ENCODE results near the gene ARHGAP10. TPM values are rescaled to one million over a fixed set of nuclear protein-coding genes. Genes with fewer than 3 reads are reported as not detected.
A peak's percentile ranks its signal among the peaks of the same experiment; 100 is the strongest.
"Not testable (repeated sequence)": the region's sequence is repeated elsewhere in the genome, so short reads cannot be mapped to it uniquely, and the experiment has no call there.

ARHGAP10 gene
- total RNA-seq, 2 experiments from 2014 or later = 5.8 to 6.1 TPM

- Mint-ChIP-seq H3K4me3 (no peak overlapping the region), H3K27me3 (no peaks in the 10 kb centered on the region), H3K27ac (no peak overlapping the region), H3K36me3 (no peaks in the 10 kb centered on the region), H3K9me3 (peaks cover 1% of the 10 kb centered on the region), H3K4me1 (peaks cover 36% of the 10 kb centered on the region)
- no peak for DNase-seq
These were observed 57.7 kb downstream of the ARHGAP10 start for GRCh38 chr4:147789596-147789995.

- no peak for DNase-seq
- H3K27me3 Mint-ChIP-seq = no peaks in the 10 kb centered on the region
- no peak overlapping the region for H3K27ac Mint-ChIP-seq
- H3K9me3 Mint-ChIP-seq = peaks cover 1% of the 10 kb centered on the region
- peaks cover 41% of the 10 kb centered on the region for H3K4me1 Mint-ChIP-seq
- H3K36me3 Mint-ChIP-seq = no peaks in the 10 kb centered on the region
- no peak overlapping the region for H3K4me3 Mint-ChIP-seq
These were observed 58.5 kb downstream of the ARHGAP10 start for GRCh38 chr4:147790412-147790811.

- Mint-ChIP-seq H3K36me3 (no peaks in the 10 kb centered on the region), H3K27ac (no peak overlapping the region), H3K9me3 (peaks cover 1% of the 10 kb centered on the region), H3K4me1 (peaks cover 38% of the 10 kb centered on the region), H3K27me3 (no peaks in the 10 kb centered on the region), H3K4me3 (no peak overlapping the region)
- DNase-seq = no peak
These were observed 59.5 kb downstream of the ARHGAP10 start for GRCh38 chr4:147791341-147791740.

- peaks cover 38% of the 10 kb centered on the region for H3K4me1 Mint-ChIP-seq
- H3K9me3 Mint-ChIP-seq = peaks cover 1% of the 10 kb centered on the region
- no peaks in the 10 kb centered on the region for H3K36me3 Mint-ChIP-seq
- H3K4me3 Mint-ChIP-seq = no peak overlapping the region
- no peaks in the 10 kb centered on the region for H3K27me3 Mint-ChIP-seq
- no peak for DNase-seq
- peak overlapping the region; percentile 78 for H3K27ac Mint-ChIP-seq
These were observed 60.0 kb downstream of the ARHGAP10 start for GRCh38 chr4:147791865-147792264.

GRCh38 chr4:147793569-147794313, 61.9 kb downstream of the ARHGAP10 start:
- DNase-seq = no peak
- H3K9me3 Mint-ChIP-seq = peaks cover 1% of the 10 kb centered on the region
- peaks cover 39% of the 10 kb centered on the region for H3K4me1 Mint-ChIP-seq
- H3K27ac Mint-ChIP-seq = peak overlapping the region; percentile 28
- H3K4me3 Mint-ChIP-seq = no peak overlapping the region
- H3K27me3 Mint-ChIP-seq = no peaks in the 10 kb centered on the region
- no peaks in the 10 kb centered on the region for H3K36me3 Mint-ChIP-seq

- Mint-ChIP-seq H3K36me3 (no peaks in the 10 kb centered on the region), H3K4me1 (peaks cover 44% of the 10 kb centered on the region), H3K9me3 (peaks cover 1% of the 10 kb centered on the region), H3K27ac (peak overlapping the region; percentile 72), H3K27me3 (no peaks in the 10 kb centered on the region), H3K4me3 (no peak overlapping the region)
- no peak for DNase-seq
These were observed 62.4 kb downstream of the ARHGAP10 start for GRCh38 chr4:147794314-147794680.

GRCh38 chr4:147794787-147795413, 63.0 kb downstream of the ARHGAP10 start:
- no peak for DNase-seq
- H3K4me3 Mint-ChIP-seq = no peak overlapping the region
- peaks cover 50% of the 10 kb centered on the region for H3K4me1 Mint-ChIP-seq
- no peaks in the 10 kb centered on the region for H3K27me3 Mint-ChIP-seq
- no peak overlapping the region for H3K27ac Mint-ChIP-seq
- no peaks in the 10 kb centered on the region for H3K36me3 Mint-ChIP-seq
- no peaks in the 10 kb centered on the region for H3K9me3 Mint-ChIP-seq

- H3K36me3 Mint-ChIP-seq, H3K9me3 Mint-ChIP-seq, DNase-seq, H3K27ac Mint-ChIP-seq, H3K4me3 Mint-ChIP-seq, H3K27me3 Mint-ChIP-seq: not testable (repeated sequence)
- H3K4me1 Mint-ChIP-seq = peaks cover 36% of the 10 kb centered on the region
These were observed 67.2 kb downstream of the ARHGAP10 start for GRCh38 chr4:147799057-147799456.

GRCh38 chr4:147799986-147800555, 68.2 kb downstream of the ARHGAP10 start:
- peaks cover 26% of the 10 kb centered on the region for H3K4me1 Mint-ChIP-seq
- H3K4me3 Mint-ChIP-seq = peak overlapping the region; percentile 42
- no peaks in the 10 kb centered on the region for H3K27me3 Mint-ChIP-seq
- peak overlapping the region; percentile 43 for H3K27ac Mint-ChIP-seq
- peaks cover 2% of the 10 kb centered on the region for H3K36me3 Mint-ChIP-seq
- peak; percentile 73 for DNase-seq
- H3K9me3 Mint-ChIP-seq = no peaks in the 10 kb centered on the region

- no peaks in the 10 kb centered on the region for H3K27me3 Mint-ChIP-seq
- H3K4me1 Mint-ChIP-seq = peaks cover 22% of the 10 kb centered on the region
- H3K4me3 Mint-ChIP-seq = no peak overlapping the region
- no peak overlapping the region for H3K27ac Mint-ChIP-seq
- DNase-seq = no peak
- peaks cover 2% of the 10 kb centered on the region for H3K36me3 Mint-ChIP-seq
- H3K9me3 Mint-ChIP-seq = no peaks in the 10 kb centered on the region
These were observed 69.9 kb downstream of the ARHGAP10 start for GRCh38 chr4:147801820-147802219.

GRCh38 chr4:147802346-147802745, 70.5 kb downstream of the ARHGAP10 start:
- peaks cover 2% of the 10 kb centered on the region for H3K36me3 Mint-ChIP-seq
- peaks cover 22% of the 10 kb centered on the region for H3K4me1 Mint-ChIP-seq
- H3K27ac Mint-ChIP-seq = no peak overlapping the region
- no peak overlapping the region for H3K4me3 Mint-ChIP-seq
- H3K27me3 Mint-ChIP-seq = no peaks in the 10 kb centered on the region
- H3K9me3 Mint-ChIP-seq = no peaks in the 10 kb centered on the region
- no peak for DNase-seq

GRCh38 chr4:147805946-147806345, 74.1 kb downstream of the ARHGAP10 start:
- Mint-ChIP-seq H3K4me3 (no peak overlapping the region), H3K9me3 (no peaks in the 10 kb centered on the region), H3K27ac (no peak overlapping the region), H3K27me3 (peaks cover 3% of the 10 kb centered on the region), H3K4me1 (no peaks in the 10 kb centered on the region), H3K36me3 (no peaks in the 10 kb centered on the region)
- no peak for DNase-seq

GRCh38 chr4:147808447-147808846, 76.6 kb downstream of the ARHGAP10 start:
- H3K9me3 Mint-ChIP-seq = no peaks in the 10 kb centered on the region
- H3K27ac Mint-ChIP-seq = no peak overlapping the region
- peaks cover 3% of the 10 kb centered on the region for H3K27me3 Mint-ChIP-seq
- H3K4me3 Mint-ChIP-seq = no peak overlapping the region
- no peaks in the 10 kb centered on the region for H3K36me3 Mint-ChIP-seq
- H3K4me1 Mint-ChIP-seq = no peaks in the 10 kb centered on the region
- DNase-seq = no peak

- Mint-ChIP-seq H3K27ac (no peak overlapping the region), H3K4me3 (no peak overlapping the region), H3K4me1 (no peaks in the 10 kb centered on the region), H3K36me3 (no peaks in the 10 kb centered on the region), H3K27me3 (peaks cover 3% of the 10 kb centered on the region), H3K9me3 (no peaks in the 10 kb centered on the region)
- DNase-seq = no peak
These were observed 77.3 kb downstream of the ARHGAP10 start for GRCh38 chr4:147809211-147809610.

GRCh38 chr4:147811878-147812277, 80.0 kb downstream of the ARHGAP10 start:
- no peaks in the 10 kb centered on the region for H3K9me3 Mint-ChIP-seq
- peaks cover 3% of the 10 kb centered on the region for H3K27me3 Mint-ChIP-seq
- no peak overlapping the region for H3K4me3 Mint-ChIP-seq
- peaks cover 7% of the 10 kb centered on the region for H3K4me1 Mint-ChIP-seq
- no peak for DNase-seq
- H3K36me3 Mint-ChIP-seq = no peaks in the 10 kb centered on the region
- H3K27ac Mint-ChIP-seq = no peak overlapping the region

Measured in activated naive CD8-positive, alpha-beta T cell treated with anti-CD3 and anti-CD28 coated beads for 36 hours (primary cell).